Dendritic cell treated with granulocyte-macrophage colony-stimulating factor and Interleukin-4, amounts not matched to agents 40 ng/mL and 50 ng/mL, for 4 days (primary cell): ENCODE measurements around the gene VTI1A.

Experiments
- H3K27ac Mint-ChIP-seq: one replicate; pipeline ENCODE4 v1.8.0; 2022; ENCODE audit warnings: mild to moderate bottlenecking, mixed read lengths
- H3K27me3 Mint-ChIP-seq: one replicate; pipeline ENCODE4 v1.8.0; 2022; ENCODE audit warnings: mild to moderate bottlenecking, mixed read lengths
- H3K36me3 Mint-ChIP-seq: one replicate; pipeline ENCODE4 v1.8.0; 2022; ENCODE audit warnings: low read depth, mixed read lengths
- H3K4me1 Mint-ChIP-seq: one replicate; pipeline ENCODE4 v1.8.0; 2022; ENCODE audit warnings: low read depth, mixed read lengths
- H3K4me3 Mint-ChIP-seq: one replicate; pipeline ENCODE4 v1.8.0; 2022; ENCODE audit warnings: mild to moderate bottlenecking, moderate library complexity, mixed read lengths
- H3K9me3 Mint-ChIP-seq: one replicate; pipeline ENCODE4 v1.8.0; 2022; ENCODE audit warnings: mixed read lengths
- intact Hi-C: fragments of 100-400 bp; cut with micrococcal nuclease; formaldehyde crosslinking; loops from one replicate; pipeline ENCODE4 v1.15.0; 2022

VTI1A gene

DNA sequence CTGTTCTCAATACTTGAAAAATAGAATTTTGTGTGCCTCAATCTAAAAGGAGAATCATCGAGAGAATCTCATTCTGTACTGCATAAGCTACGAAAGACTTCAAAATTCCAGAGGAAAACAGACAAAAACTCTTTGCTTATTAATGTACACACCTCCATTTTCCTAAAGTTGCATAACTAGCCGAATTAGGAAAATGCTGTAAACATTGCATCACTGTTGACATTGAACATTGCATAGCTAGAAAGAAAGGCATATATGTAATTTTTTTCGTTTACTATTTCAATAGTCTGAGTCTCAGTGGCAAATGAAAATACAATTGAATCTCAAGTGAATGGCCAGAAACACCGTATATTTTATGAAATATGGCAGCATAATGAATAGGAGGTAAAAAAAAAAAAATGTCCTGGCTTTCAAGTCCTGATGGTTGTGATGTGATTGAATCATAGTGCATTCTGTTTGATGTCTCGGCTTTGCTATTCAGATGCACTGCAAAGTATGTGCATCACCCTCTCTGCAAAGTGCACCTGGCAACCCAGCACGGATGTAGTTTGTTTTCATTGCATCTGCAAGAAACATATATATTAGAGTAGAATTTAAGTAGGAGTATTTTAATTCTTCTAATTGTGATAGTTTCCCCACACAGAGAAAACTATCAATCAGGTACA lies 196.7 kb downstream of the VTI1A start:
- Mint-ChIP-seq H3K4me1 (no peaks in the 10 kb centered on the region), H3K27me3 (no peaks in the 10 kb centered on the region), H3K36me3 (no peaks in the 10 kb centered on the region), H3K9me3 (no peaks in the 10 kb centered on the region), H3K4me3 (no peak overlapping the region), H3K27ac (no peak overlapping the region)
- intact Hi-C loops: no loop called here

DNA sequence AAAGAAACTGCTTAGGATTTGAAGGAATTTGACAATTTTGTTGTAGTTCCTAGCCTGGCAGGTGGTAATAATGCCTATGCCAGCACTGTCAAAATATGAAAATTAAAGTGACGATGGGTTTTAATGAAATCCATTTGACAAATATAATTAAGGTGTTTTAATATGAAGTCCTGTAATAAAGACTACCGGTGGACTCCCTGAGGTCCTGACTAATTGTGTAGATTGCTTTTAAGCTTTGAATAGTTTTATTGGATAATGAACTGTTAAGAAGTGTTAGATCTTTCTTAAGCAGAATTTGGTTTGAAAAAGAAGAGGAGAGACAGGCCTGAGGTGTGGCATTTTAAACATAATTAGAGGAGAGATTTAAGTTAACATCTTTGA lies 197.2 kb downstream of the VTI1A start:
- Mint-ChIP-seq H3K36me3 (no peaks in the 10 kb centered on the region), H3K27me3 (no peaks in the 10 kb centered on the region), H3K4me3 (no peak overlapping the region), H3K4me1 (no peaks in the 10 kb centered on the region), H3K27ac (no peak overlapping the region), H3K9me3 (no peaks in the 10 kb centered on the region)
- intact Hi-C loops: no loop called here

DNA sequence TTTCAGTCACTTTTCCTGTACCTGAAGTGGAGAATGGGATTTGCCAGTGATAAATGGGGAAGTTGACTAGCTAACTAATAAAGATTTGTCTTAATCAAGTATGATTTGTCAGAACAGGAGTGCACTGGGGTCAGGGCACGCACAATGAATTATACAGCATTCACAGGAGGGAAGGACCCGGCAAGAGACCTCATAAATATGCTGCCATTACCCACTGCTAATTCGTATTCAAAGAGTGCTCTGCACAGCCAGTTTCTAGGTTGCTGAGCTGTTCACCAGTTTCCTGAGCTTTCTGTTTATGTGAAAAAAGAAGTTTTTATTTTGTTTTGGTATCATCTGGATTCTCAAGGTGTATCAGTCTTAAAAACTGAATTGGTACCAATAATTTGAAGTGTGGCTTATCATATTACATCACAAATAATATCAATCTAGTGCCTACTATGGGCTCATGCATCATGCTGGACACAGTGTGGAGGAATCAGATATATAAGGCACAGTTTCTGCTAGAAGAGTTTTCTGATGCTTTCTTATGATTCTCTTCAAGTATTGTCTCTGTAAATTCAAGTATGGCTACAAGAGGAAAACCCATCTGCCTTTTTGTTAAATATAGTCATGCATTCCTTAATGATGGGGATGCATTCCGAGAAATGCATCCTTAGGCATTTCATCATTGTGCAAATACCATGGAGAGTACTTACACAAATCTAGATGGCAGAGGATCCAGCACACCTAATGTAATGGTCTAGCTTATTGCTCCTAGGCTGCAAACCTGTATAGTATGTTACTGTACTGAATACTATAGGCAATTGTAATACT lies 202.2 kb downstream of the VTI1A start:
- no peaks in the 10 kb centered on the region for H3K27me3 Mint-ChIP-seq
- H3K36me3 Mint-ChIP-seq: peaks cover 9% of the 10 kb centered on the region
- H3K4me3 Mint-ChIP-seq: no peak overlapping the region

DNA sequence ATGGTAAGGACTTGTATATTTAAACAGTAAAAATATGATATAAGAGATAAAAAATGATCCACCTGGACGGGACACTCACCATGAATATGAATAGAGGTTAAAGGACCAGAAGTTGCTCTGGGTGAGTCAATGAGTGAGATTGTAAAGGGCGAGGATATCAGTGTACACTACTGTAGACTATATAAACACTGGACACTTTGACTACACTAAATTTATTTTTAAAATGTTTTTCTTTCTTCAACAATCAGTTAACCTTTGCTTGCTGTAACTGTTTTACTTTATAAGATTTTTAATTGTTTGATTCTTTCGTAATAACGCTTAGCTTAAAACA lies 202.8 kb downstream of the VTI1A start:
- H3K27me3 Mint-ChIP-seq: no peaks in the 10 kb centered on the region
- H3K36me3 Mint-ChIP-seq: peaks cover 12% of the 10 kb centered on the region
- H3K27ac Mint-ChIP-seq: no peak overlapping the region
- intact Hi-C loops: no loop called here
- no peak overlapping the region for H3K4me3 Mint-ChIP-seq
- H3K9me3 Mint-ChIP-seq: no peaks in the 10 kb centered on the region
- no peaks in the 10 kb centered on the region for H3K4me1 Mint-ChIP-seq

More for the DNA sequence above, 202.2 kb downstream of the VTI1A start:
- intact Hi-C loops: no loop called here
- no peak overlapping the region for H3K27ac Mint-ChIP-seq
- H3K9me3 Mint-ChIP-seq: no peaks in the 10 kb centered on the region
- no peaks in the 10 kb centered on the region for H3K4me1 Mint-ChIP-seq

DNA sequence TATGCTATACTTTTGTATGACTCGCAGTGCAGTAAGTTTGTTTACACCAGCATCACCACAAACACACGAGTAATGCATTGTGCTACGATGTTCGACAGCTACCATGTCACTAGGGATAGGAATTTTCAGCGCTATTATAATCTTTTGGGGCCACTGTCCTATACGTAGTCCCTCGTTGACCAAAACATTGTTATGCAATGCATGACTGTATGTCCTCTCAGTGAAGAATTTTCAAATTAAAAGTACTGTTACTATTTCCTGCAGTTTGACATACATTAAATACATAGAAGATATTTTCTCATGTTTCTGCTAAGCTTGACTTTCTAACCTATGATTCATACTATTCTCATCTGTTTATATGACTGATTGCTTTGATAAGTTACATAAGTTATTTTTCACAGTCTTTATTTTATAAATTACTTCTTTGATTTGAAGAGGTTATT lies 203.6 kb downstream of the VTI1A start:
- H3K9me3 Mint-ChIP-seq: no peaks in the 10 kb centered on the region
- H3K4me1 Mint-ChIP-seq: no peaks in the 10 kb centered on the region
- H3K27me3 Mint-ChIP-seq: no peaks in the 10 kb centered on the region
- intact Hi-C loops: no loop called here
- H3K36me3 Mint-ChIP-seq: peaks cover 14% of the 10 kb centered on the region
- H3K4me3 Mint-ChIP-seq: no peak overlapping the region
- H3K27ac Mint-ChIP-seq: no peak overlapping the region

DNA sequence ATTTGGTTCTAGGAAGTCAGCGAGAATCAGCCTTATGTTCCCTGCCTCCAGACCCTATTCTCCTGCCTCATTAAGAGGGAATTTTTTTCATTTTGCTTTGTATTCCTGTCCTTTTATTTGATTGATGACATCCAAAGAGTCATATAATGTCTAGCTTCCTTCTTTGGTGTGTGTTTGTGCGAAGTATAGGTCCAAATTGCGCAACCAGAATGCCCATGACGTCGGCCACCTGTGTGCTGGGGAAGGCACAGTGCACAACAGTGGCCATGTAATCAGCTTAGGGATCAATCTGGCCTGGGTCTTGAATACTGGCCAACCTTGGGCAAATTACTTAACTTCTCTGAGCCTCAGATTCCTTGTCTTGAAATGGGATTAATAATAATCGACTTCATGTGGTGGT lies 206.2 kb downstream of the VTI1A start:
- no peaks in the 10 kb centered on the region for H3K9me3 Mint-ChIP-seq
- no peaks in the 10 kb centered on the region for H3K4me1 Mint-ChIP-seq
- H3K36me3 Mint-ChIP-seq: peaks cover 14% of the 10 kb centered on the region
- no peaks in the 10 kb centered on the region for H3K27me3 Mint-ChIP-seq
- no peak overlapping the region for H3K27ac Mint-ChIP-seq
- no peak overlapping the region for H3K4me3 Mint-ChIP-seq
- intact Hi-C loops: no loop called here

DNA sequence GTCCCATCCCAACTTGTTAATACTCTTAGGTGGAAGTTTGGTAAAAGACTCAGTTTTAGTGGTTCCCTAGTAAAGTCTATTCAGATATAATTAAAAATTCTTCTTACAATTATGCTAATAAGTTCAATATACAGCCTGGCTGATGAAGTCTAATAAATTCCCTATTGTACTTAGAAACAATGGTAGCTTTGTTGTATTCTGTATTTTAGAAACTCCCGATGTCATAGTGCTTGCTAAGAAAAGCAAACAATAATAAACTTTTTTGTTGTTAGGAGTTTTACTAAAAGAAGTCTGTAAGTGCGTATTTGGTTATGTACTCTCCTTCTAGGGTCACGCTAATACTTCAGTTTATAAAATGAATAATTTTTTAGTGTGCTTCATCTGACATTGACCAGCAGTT lies 206.8 kb downstream of the VTI1A start:
- Mint-ChIP-seq H3K4me1 (no peaks in the 10 kb centered on the region), H3K4me3 (no peak overlapping the region), H3K27me3 (no peaks in the 10 kb centered on the region), H3K36me3 (peaks cover 14% of the 10 kb centered on the region), H3K27ac (no peak overlapping the region), H3K9me3 (no peaks in the 10 kb centered on the region)
- intact Hi-C loops: no loop called here

DNA sequence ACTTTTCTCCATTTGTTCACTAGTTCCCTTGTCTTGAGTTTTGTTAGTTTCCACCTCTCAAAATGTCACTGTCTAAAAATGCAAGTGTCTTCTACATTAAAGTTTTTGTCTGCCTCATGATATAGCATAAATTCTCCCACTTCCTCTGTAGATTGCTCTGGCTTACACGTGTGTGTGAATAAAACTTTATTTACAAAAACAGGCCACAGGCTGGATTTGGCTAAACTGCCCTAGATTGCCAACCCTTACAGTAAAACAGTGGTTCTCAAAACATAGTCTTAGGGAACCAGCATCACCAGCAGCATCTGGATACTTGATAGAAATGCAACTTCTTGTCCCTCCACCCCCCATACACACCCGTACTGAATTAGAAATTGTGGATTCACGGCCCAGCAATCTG lies 207.8 kb downstream of the VTI1A start:
- no peak overlapping the region for H3K27ac Mint-ChIP-seq
- no peaks in the 10 kb centered on the region for H3K4me1 Mint-ChIP-seq
- no peaks in the 10 kb centered on the region for H3K27me3 Mint-ChIP-seq
- peaks cover 14% of the 10 kb centered on the region for H3K36me3 Mint-ChIP-seq
- intact Hi-C loops: no loop called here
- H3K9me3 Mint-ChIP-seq: no peaks in the 10 kb centered on the region
- no peak overlapping the region for H3K4me3 Mint-ChIP-seq

DNA sequence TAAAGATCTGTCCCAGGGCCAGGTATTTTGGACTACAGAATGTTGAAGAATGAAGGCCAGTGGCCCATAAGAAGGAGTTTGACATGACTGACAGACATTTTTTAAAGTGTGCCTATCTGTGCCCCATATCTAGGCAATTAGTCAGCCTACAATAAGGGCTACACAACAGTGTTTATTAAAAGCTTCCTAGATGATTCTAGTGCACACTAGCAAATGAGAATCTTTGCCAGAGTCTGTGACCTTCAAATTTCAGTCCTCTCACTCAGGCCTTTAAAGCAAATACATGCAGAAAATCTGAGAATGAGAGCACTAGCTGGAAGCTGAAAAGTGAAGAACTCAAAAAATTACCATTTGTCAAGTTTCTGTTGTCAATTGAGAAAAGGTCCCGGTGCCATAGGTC lies 208.7 kb downstream of the VTI1A start:
- Mint-ChIP-seq H3K4me1 (no peaks in the 10 kb centered on the region), H3K27me3 (no peaks in the 10 kb centered on the region), H3K36me3 (peaks cover 14% of the 10 kb centered on the region), H3K27ac (no peak overlapping the region), H3K4me3 (no peak overlapping the region), H3K9me3 (no peaks in the 10 kb centered on the region)
- intact Hi-C loops: no loop called here

DNA sequence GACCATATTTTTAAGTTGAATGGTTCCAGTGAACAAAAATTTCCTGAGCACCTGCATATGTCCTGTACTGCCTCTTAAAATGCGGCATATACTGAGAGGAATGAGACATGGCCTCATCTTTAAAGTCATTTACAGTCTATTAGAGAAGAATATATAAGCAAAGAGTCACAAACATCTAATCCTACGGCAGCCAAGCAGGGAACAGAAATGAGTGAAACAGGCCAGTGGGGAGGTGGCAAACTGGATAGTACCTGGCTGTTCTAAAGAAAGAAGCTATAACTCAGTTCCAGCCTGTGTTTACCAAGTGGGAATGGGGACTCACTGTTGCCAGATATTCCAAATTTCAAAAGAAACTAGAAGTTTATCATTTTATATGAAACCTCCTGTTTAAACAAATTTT lies 211.4 kb downstream of the VTI1A start:
- intact Hi-C loops: no loop called here
- peaks cover 5% of the 10 kb centered on the region for H3K36me3 Mint-ChIP-seq
- H3K27me3 Mint-ChIP-seq: no peaks in the 10 kb centered on the region
- no peak overlapping the region for H3K4me3 Mint-ChIP-seq
- H3K27ac Mint-ChIP-seq: no peak overlapping the region
- H3K4me1 Mint-ChIP-seq: peaks cover 7% of the 10 kb centered on the region
- H3K9me3 Mint-ChIP-seq: no peaks in the 10 kb centered on the region

DNA sequence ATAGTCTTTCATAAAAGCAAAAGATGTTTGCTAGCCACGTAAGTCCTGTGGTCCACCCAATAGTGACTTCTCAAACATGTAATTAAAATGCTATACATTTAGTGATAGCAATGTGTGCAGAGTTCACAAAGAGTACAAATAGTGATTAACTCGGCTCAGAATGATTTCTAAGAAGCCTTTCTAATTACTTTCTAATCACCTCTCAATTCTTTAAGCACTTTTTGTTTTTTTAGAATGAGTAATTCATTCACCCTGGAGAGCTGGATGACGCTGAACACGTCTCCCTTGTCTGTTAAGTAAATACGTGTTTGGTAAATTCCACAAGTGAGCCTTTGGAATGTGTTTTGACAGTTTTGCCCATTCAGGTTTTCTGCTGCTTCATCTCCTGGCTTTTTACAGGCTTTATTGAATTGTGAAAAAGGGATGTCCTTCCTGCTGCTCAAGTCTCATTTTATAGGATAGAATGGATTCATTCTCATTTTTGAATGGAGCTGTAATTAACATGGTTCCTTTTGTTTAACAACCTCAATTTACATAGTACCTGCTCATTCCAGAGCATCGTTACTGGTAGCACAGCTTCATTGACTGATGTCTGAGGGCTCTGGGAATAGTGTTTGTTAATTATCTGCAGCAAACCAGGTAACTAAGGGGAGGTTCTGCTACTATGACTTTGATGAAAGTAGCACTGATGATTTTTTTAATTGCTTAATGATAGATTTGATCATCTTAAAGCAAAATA lies 212.1 kb downstream of the VTI1A start:
- Mint-ChIP-seq H3K36me3 (peaks cover 5% of the 10 kb centered on the region), H3K9me3 (no peaks in the 10 kb centered on the region)

DNA sequence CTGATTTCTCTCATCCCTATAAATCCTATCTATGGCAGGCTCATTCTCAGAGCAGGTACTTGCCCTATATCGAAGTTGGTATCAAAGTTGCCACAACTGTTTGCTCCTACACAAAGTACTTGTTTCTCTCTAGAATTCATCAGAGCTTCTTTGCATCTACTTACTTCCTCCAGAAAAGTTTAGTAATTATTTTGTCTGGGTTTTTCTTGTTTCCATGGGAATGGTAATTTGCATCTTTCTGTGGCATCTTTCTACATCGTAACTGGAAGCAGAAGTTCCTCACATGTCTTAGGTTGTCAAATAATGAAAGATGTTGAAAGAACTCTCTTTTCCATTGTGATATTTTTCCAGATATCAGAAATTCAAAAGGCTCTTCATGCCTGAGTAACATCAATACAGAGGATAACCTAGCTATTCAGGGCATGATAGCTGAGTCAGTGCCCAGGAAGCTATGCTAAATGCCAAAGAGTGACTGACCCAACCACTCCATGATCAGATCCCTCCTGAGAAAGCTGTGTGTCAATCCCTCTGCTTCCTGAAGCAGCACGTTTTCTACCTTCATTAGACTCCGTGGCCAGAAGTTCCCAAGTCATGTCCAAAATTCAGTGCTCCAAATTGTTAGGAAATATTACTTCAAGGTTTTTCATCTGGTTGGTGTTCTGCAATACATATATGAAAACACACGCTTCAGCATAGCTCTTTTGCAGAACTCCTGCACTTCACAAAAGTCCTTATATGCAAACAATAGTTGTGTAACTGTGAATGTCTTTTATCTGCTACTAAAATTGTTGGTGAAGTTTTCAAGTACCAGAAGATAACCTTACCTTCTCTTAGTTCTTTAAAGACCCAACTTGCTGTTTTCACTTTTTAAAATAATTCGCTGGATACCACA lies 216.5 kb downstream of the VTI1A start:
- H3K27me3 Mint-ChIP-seq: no peaks in the 10 kb centered on the region
- H3K36me3 Mint-ChIP-seq: peaks cover 12% of the 10 kb centered on the region
- intact Hi-C loops: no loop called here
- H3K9me3 Mint-ChIP-seq: no peaks in the 10 kb centered on the region
- H3K27ac Mint-ChIP-seq: no peak overlapping the region
- H3K4me1 Mint-ChIP-seq: peaks cover 10% of the 10 kb centered on the region
- H3K4me3 Mint-ChIP-seq: no peak overlapping the region

More for the DNA sequence above, 212.1 kb downstream of the VTI1A start:
- H3K27me3 Mint-ChIP-seq: no peaks in the 10 kb centered on the region
- no peak overlapping the region for H3K27ac Mint-ChIP-seq
- intact Hi-C loops: no loop called here
- no peak overlapping the region for H3K4me3 Mint-ChIP-seq
- peaks cover 10% of the 10 kb centered on the region for H3K4me1 Mint-ChIP-seq

DNA sequence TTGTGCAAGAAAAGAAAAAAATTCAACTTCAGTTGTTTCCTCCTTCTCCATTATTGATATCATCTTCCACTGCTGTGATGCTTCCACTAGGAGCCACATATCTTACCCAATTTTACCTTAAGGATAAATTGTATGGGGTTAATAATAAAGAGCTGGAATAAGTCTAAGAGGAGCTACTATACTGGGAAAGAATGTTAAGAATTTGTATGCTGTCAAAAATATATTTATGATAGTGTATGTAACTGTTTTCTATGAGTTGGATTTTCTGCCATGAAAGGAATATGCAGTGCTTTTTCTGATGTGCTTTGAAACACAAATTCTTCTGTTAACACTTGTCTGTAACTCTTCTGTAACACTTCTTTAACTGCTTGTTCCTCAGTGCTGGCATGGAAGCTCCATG lies 219.1 kb downstream of the VTI1A start:
- Mint-ChIP-seq H3K4me3 (no peak overlapping the region), H3K9me3 (no peaks in the 10 kb centered on the region), H3K27me3 (no peaks in the 10 kb centered on the region), H3K27ac (no peak overlapping the region), H3K4me1 (peaks cover 10% of the 10 kb centered on the region), H3K36me3 (peaks cover 26% of the 10 kb centered on the region)
- intact Hi-C loops: no loop called here
